Measurements from ENCODE around the gene KIF1B. TPM values are rescaled to one million over a fixed set of nuclear protein-coding genes. Genes with fewer than 3 reads are reported as not detected.

KIF1B gene
- total RNA-seq, 1 experiment from 2014 or later = 57.7 TPM

- H3K27me3 Mint-ChIP-seq (ENCODE audit: low read depth) = no peaks in the 10 kb centered on the region
- Histone ChIP-seq H3K4ac (ENCODE audit: low read depth, low read length) (no peak overlapping the region), H4K8ac (replicated peaks; ENCODE audit: insufficient read length, low read depth, low read length) (no peak overlapping the region), H2BK12ac (ENCODE audit: insufficient read length, low read depth, low read length) (no peak overlapping the region), H2AFZ (ENCODE audit: low read length) (no peak overlapping the region), H3K23ac (ENCODE audit: insufficient read length, low read depth, low read length) (no peak overlapping the region), H2BK15ac (ENCODE audit: low read depth, low read length) (no peak overlapping the region), H3K9ac (ENCODE audit: extremely low read depth, insufficient read length, low read length) (peak overlapping the region; percentile 7), H3K27me3 (ENCODE audit: insufficient read depth, low read length) (no peaks in the 10 kb centered on the region), H3K56ac (ENCODE audit: insufficient read length, low read depth, low read length) (no peak overlapping the region), H2BK20ac (ENCODE audit: low read depth, low read length, poor library complexity, severe bottlenecking) (no peak overlapping the region), H4K5ac (ENCODE audit: insufficient read length, low read depth, low read length) (no peak overlapping the region), H3T11ph (ENCODE audit: low read length) (no peak overlapping the region), H3K27ac (ENCODE audit: insufficient read length, low read depth, low read length) (no peak overlapping the region), H3K4me1 (ENCODE audit: insufficient read depth, low read length) (no peaks in the 10 kb centered on the region), H3K4me2 (ENCODE audit: insufficient read depth, insufficient read length, low read length) (no peak overlapping the region), H3K79me2 (ENCODE audit: insufficient read depth, low read length) (peaks cover 40% of the 10 kb centered on the region; the same call in 1 of the 2 replicates), H2BK5ac (ENCODE audit: insufficient read length, low read length) (no peak overlapping the region), H2BK120ac (ENCODE audit: low read depth, low read length, poor library complexity, severe bottlenecking) (no peak overlapping the region), H4K91ac (ENCODE audit: insufficient read length, low read depth, low read length) (no peak overlapping the region), H3K9me3 (ENCODE audit: control insufficient read depth, low read depth, low read length) (no peaks in the 10 kb centered on the region), H3K79me1 (ENCODE audit: insufficient read depth, low read depth, low read length, poor library complexity, severe bottlenecking) (peaks cover 5% of the 10 kb centered on the region), H3K18ac (ENCODE audit: insufficient read length, low read depth, low read length) (no peak overlapping the region), H4K20me1 (ENCODE audit: control insufficient read depth, insufficient read depth, insufficient read length) (no peaks in the 10 kb centered on the region), H2AK5ac (ENCODE audit: insufficient read length, low read length) (no peak overlapping the region), H3K14ac (ENCODE audit: insufficient read depth, low read length) (no peak overlapping the region), H3K23me2 (ENCODE audit: insufficient read length, low read depth, low read length, poor library complexity, severe bottlenecking) (no peaks in the 10 kb centered on the region)
- no peak for DNase-seq
- H3K27ac Mint-ChIP-seq = peak overlapping the region in 1 of 3 experiments; percentile 56; a peak in 4 of 7 replicates
- H3K4me1 Mint-ChIP-seq = peaks cover 27 to 32% of the 10 kb centered on the region in 2 experiments
- no peak for TF ChIP-seq CTCF (conservative IDR thresholded peaks at IDR 0.05)
- no peak overlapping the region for H3K4me3 Mint-ChIP-seq
- WGBS (ENCODE audit: extremely low coverage, insufficient read length, low lambda C conversion rate) = no CpG with 5 or more reads among the region's 5 CpGs
- H3K9me3 Mint-ChIP-seq = peaks cover 0 to 4% of the 10 kb centered on the region in 2 experiments; a peak in 1 of 5 replicates
- H3K36me3 Mint-ChIP-seq (ENCODE audit: insufficient read depth in 1 of 3, low read depth in 3 of 3) = peaks cover 0 to 5% (median 4%) of the 10 kb centered on the region in 3 experiments; a peak in 2 of 7 replicates
Observed at GRCh38 chr1:10217748-10218441, 7.5 kb downstream of the KIF1B start.
